HepG2 (cell line): ENCODE measurements around the gene MRPL50. TPM values are rescaled to one million over a fixed set of nuclear protein-coding genes. Genes with fewer than 3 reads are reported as not detected.
A peak's percentile ranks its signal among the peaks of the same experiment; 100 is the strongest.

ENCODE experiments used
- ATF6 ChIP-seq: sonication (generic); formaldehyde crosslinking; conservative IDR thresholded peaks from 2 replicates; pipeline ENCODE4 v1.4.0; 2020; ENCODE audit warnings: missing genetic modification reagents
- CBFB ChIP-seq: sonication (generic); formaldehyde crosslinking; IDR thresholded peaks from 2 replicates; pipeline ENCODE4 v1.4.0; 2020; ENCODE audit warnings: missing genetic modification reagents
- DBP ChIP-seq: sonication (generic); formaldehyde crosslinking; IDR thresholded peaks from 2 replicates; pipeline ENCODE4 v1.4.0; 2020; ENCODE audit warnings: missing genetic modification reagents; ENCODE audit errors: not compliant biosample characterization
- ETV6 ChIP-seq: sonication (generic); formaldehyde crosslinking; conservative IDR thresholded peaks from 2 replicates; pipeline ENCODE4 v1.4.0; 2020; ENCODE audit warnings: missing genetic modification reagents
- HOXD1 ChIP-seq: sonication (generic); formaldehyde crosslinking; IDR thresholded peaks from 2 replicates; pipeline ENCODE4 v1.5.0; 2020; ENCODE audit warnings: missing genetic modification reagents
- JARID2 ChIP-seq: sonication (generic); formaldehyde crosslinking; IDR thresholded peaks from 2 replicates; pipeline ENCODE4 v1.8.1; 2023; ENCODE audit warnings: missing genetic modification reagents, inconsistent platforms; ENCODE audit not compliant: insufficient replicate concordance
- MTF1 ChIP-seq: sonication (generic); formaldehyde crosslinking; IDR thresholded peaks from 2 replicates; pipeline ENCODE4 v1.5.0; 2020; ENCODE audit warnings: missing genetic modification reagents
- PAX8 ChIP-seq: sonication (generic); formaldehyde crosslinking; IDR thresholded peaks from 2 replicates; pipeline ENCODE4 v1.8.0; 2022; ENCODE audit warnings: mild to moderate bottlenecking, missing genetic modification reagents, borderline replicate concordance
- RBFOX2 ChIP-seq: fragments of 200-400 bp; formaldehyde crosslinking; IDR thresholded peaks from 2 replicates; pipeline ENCODE4 v1.6.1; 2017; ENCODE audit warnings: low read depth, mild to moderate bottlenecking, low read length
- RNF2 ChIP-seq: fragments of 450-650 bp; conservative IDR thresholded peaks from 2 replicates; pipeline ENCODE4 v1.6.1; 2016; ENCODE audit warnings: low read depth
- SALL2 ChIP-seq: sonication (generic); formaldehyde crosslinking; IDR thresholded peaks from 2 replicates; pipeline ENCODE4 v1.8.1; 2023; ENCODE audit warnings: mild to moderate bottlenecking, missing genetic modification reagents, inconsistent platforms
- TAF1 ChIP-seq: sonication (generic); formaldehyde crosslinking; IDR thresholded peaks from 2 replicates; pipeline ENCODE4 v1.4.0; 2020; ENCODE audit warnings: missing genetic modification reagents
- THRA ChIP-seq: sonication (generic); formaldehyde crosslinking; IDR thresholded peaks from 2 replicates; pipeline ENCODE4 v1.4.0; 2020; ENCODE audit warnings: missing genetic modification reagents, borderline replicate concordance
- TRAFD1 ChIP-seq: sonication (generic); formaldehyde crosslinking; IDR thresholded peaks from 2 replicates; pipeline ENCODE4 v1.5.1; 2020; ENCODE audit warnings: missing genetic modification reagents, mild to moderate bottlenecking, borderline replicate concordance
- ZNF280B ChIP-seq: sonication (generic); formaldehyde crosslinking; IDR thresholded peaks from 2 replicates; pipeline ENCODE4 v1.5.0; 2020; ENCODE audit warnings: missing genetic modification reagents, mild to moderate bottlenecking, borderline replicate concordance
- ZNF616 ChIP-seq: sonication (generic); formaldehyde crosslinking; IDR thresholded peaks from 2 replicates; pipeline ENCODE4 v1.5.0; 2020; ENCODE audit warnings: low read depth, mild to moderate bottlenecking, missing genetic modification reagents
- ZNF619 ChIP-seq: sonication (generic); formaldehyde crosslinking; IDR thresholded peaks from 2 replicates; pipeline ENCODE4 v1.4.0; 2020; ENCODE audit warnings: mild to moderate bottlenecking, missing genetic modification reagents
- ZNF652 ChIP-seq: IDR thresholded peaks from 2 replicates; pipeline ENCODE4 v1.6.1; 2016; ENCODE audit warnings: low read depth, borderline replicate concordance
- ZNF7 ChIP-seq: IDR thresholded peaks from 2 replicates; pipeline ENCODE4 v1.6.1; 2016; ENCODE audit warnings: missing biosample characterization, missing genetic modification reagents
- ZNF782 ChIP-seq: sonication (generic); formaldehyde crosslinking; IDR thresholded peaks from 2 replicates; pipeline ENCODE4 v1.4.0; 2020; ENCODE audit warnings: missing genetic modification reagents, mild to moderate bottlenecking, borderline replicate concordance
- ZNF792 ChIP-seq: IDR thresholded peaks from 2 replicates; pipeline ENCODE4 v1.6.1; 2016
- polyA plus RNA-seq, 8 experiments: library from polyadenylated mRNA; depleted of rRNA in 3 of 8; stranded (reverse) in 7 of 8; unstranded in 1 of 8; fragments of >200 nt; fragmentation: Illumina TruSeq in 4 of 8; extraction: Trizol in 4 of 8; gene quantifications; 2 replicates each; pipeline versions ENCODE4 v1.2.1 to v1.2.3, GENCODE V29; 2011 to 2016; ENCODE audit warnings: low read depth in 4 of 8, missing spikeins in 1 of 8, mixed read lengths in 1 of 8; ENCODE audit not compliant: insufficient read depth in 1 of 8
- total RNA-seq, 5 experiments: library from RNA; depleted of rRNA; stranded (reverse); fragments of >200 nt; fragmentation: Illumina TruSeq; extraction: Trizol; gene quantifications; 2 replicates each; pipeline ENCODE4 v1.2.3, GENCODE V29; 2016; ENCODE audit warnings: low read depth in 1 of 5

The MRPL50 gene
- total and polyA plus RNA-seq, 2 of the 13 experiments (the other 11 are each of a cell fraction or from before 2014, with no cell fraction given): 37.1 to 70.0 TPM

- TF ChIP-seq TRAFD1 (CRISPR knock-in tag) (no peak), RNF2 (peak; percentile 43; the same call in 1 of the 2 replicates), MTF1 (CRISPR knock-in tag) (0 out of 2 replicates have a peak, but pooled peaks have one; percentile 57), SALL2 (CRISPR knock-in tag) (no peak), RBFOX2 (peak; percentile 84), JARID2 (CRISPR knock-in tag) (peak; percentile 32), CBFB (CRISPR knock-in tag) (peak; percentile 84; the same call in 1 of the 2 replicates), DBP (CRISPR knock-in tag) (no peak), ZNF792 (peak; percentile 8; the same call in 1 of the 2 replicates), ZNF619 (no peak), HOXD1 (CRISPR knock-in tag) (no peak; the same call in 1 of the 2 replicates), ZNF616 (peak; percentile 73; the same call in 1 of the 2 replicates), TAF1 (CRISPR knock-in tag) (peak; percentile 94), ZNF280B (no peak; the same call in 1 of the 2 replicates), ZNF782 (CRISPR knock-in tag) (no peak; the same call in 1 of the 2 replicates), THRA (CRISPR knock-in tag) (peak; percentile 63; the same call in 1 of the 2 replicates), ZNF652 (CRISPR knock-in tag) (no peak), ETV6 (CRISPR knock-in tag) (no peak; the same call in 1 of the 2 replicates), ATF6 (CRISPR knock-in tag) (no peak), ZNF7 (CRISPR knock-in tag) (no peak), PAX8 (CRISPR knock-in tag) (no peak)
Observed at GRCh38 chr9:101398068-101398929, at the start of gene MRPL50, which contains the start of gene ZNF189 (continued).
